ENCODE results near the gene SAA2. TPM values are rescaled to one million over a fixed set of nuclear protein-coding genes. Genes with fewer than 3 reads are reported as not detected.
"Not testable (repeated sequence)": the region's sequence is repeated elsewhere in the genome, so short reads cannot be mapped to it uniquely, and the experiment has no call there.

Gene SAA2
- total RNA-seq (2012; rRNA removed) = not detected in 2 replicates

- Histone ChIP-seq H3K9ac (ENCODE audit: low read depth, low read length) (no peak within 1 kb of the TSS), H3K9me3 (replicated peaks; ENCODE audit: low read length) (no peaks in the 10 kb centered on the region), H3K4me2 (ENCODE audit: low read length) (no peak within 1 kb of the TSS), H3K4me1 (ENCODE audit: control insufficient read depth, insufficient read depth, low read length) (no peaks in the 10 kb centered on the region), H3K4me3 (ENCODE audit: low read length) (no peak within 1 kb of the TSS), H3K27me3 (ENCODE audit: control insufficient read depth, insufficient read depth, low read length) (peaks cover 27% of the 10 kb centered on the region), H3K36me3 (ENCODE audit: insufficient read depth, low read length) (no peaks in the 10 kb centered on the region)
These were observed at the start of gene SAA2 for GRCh38 chr11:18248561-18248960. SAA2 (minus strand) TSS chr11:18248668; CDS start chr11:18248011, 657 bp downstream.

GRCh38 chr11:18295316-18295715, 46.8 kb upstream of the SAA2 start:
- no peaks in the 10 kb centered on the region for H3K27me3 ChIP-seq (ENCODE audit: control insufficient read depth, insufficient read depth, low read length)
- H3K4me2 ChIP-seq (ENCODE audit: low read length) = no peak overlapping the region
- peaks cover 69% of the 10 kb centered on the region for H3K36me3 ChIP-seq (ENCODE audit: insufficient read depth, low read length)
- no peaks in the 10 kb centered on the region for H3K9me3 ChIP-seq (replicated peaks; ENCODE audit: low read length)
- H3K4me3 ChIP-seq (ENCODE audit: low read length) = no peak overlapping the region
- no peak overlapping the region for H3K9ac ChIP-seq (ENCODE audit: low read depth, low read length)
- H3K4me1 ChIP-seq (ENCODE audit: control insufficient read depth, insufficient read depth, low read length) = no peaks in the 10 kb centered on the region

- Histone ChIP-seq H3K4me2 (ENCODE audit: low read length) (no peak overlapping the region), H3K27me3 (ENCODE audit: control insufficient read depth, insufficient read depth, low read length) (no peaks in the 10 kb centered on the region), H3K4me3 (ENCODE audit: low read length) (no peak overlapping the region), H3K9ac (ENCODE audit: low read depth, low read length) (no peak overlapping the region), H3K36me3 (ENCODE audit: insufficient read depth, low read length) (peaks cover 73% of the 10 kb centered on the region), H3K9me3 (replicated peaks; ENCODE audit: low read length) (no peaks in the 10 kb centered on the region), H3K4me1 (ENCODE audit: control insufficient read depth, insufficient read depth, low read length) (no peaks in the 10 kb centered on the region)
These were observed 46.4 kb upstream of the SAA2 start for GRCh38 chr11:18294862-18295261.

GRCh38 chr11:18288911-18289310, 40.4 kb upstream of the SAA2 start:
- Histone ChIP-seq H3K9me3 (replicated peaks; ENCODE audit: low read length) (no peaks in the 10 kb centered on the region), H3K27me3 (ENCODE audit: control insufficient read depth, insufficient read depth, low read length) (no peaks in the 10 kb centered on the region), H3K9ac (ENCODE audit: low read depth, low read length) (no peak overlapping the region), H3K36me3 (ENCODE audit: insufficient read depth, low read length) (peaks cover 83% of the 10 kb centered on the region), H3K4me1 (ENCODE audit: control insufficient read depth, insufficient read depth, low read length) (no peaks in the 10 kb centered on the region), H3K4me2 (ENCODE audit: low read length) (no peak overlapping the region), H3K4me3 (ENCODE audit: low read length) (no peak overlapping the region)

- no peaks in the 10 kb centered on the region for H3K27me3 ChIP-seq (ENCODE audit: control insufficient read depth, insufficient read depth, low read length)
- H3K4me3 ChIP-seq (ENCODE audit: low read length) = no peak overlapping the region
- H3K9me3 ChIP-seq (replicated peaks; ENCODE audit: low read length) = no peaks in the 10 kb centered on the region
- H3K4me2 ChIP-seq (ENCODE audit: low read length) = no peak overlapping the region
- no peaks in the 10 kb centered on the region for H3K4me1 ChIP-seq (ENCODE audit: control insufficient read depth, insufficient read depth, low read length)
- H3K36me3 ChIP-seq (ENCODE audit: insufficient read depth, low read length) = peaks cover 76% of the 10 kb centered on the region
- no peak overlapping the region for H3K9ac ChIP-seq (ENCODE audit: low read depth, low read length)
These were observed 37.4 kb upstream of the SAA2 start for GRCh38 chr11:18285841-18286240.

- Histone ChIP-seq H3K4me3 (ENCODE audit: low read length) (no peak overlapping the region), H3K36me3 (ENCODE audit: insufficient read depth, low read length) (peaks cover 67% of the 10 kb centered on the region), H3K27me3 (ENCODE audit: control insufficient read depth, insufficient read depth, low read length) (no peaks in the 10 kb centered on the region), H3K9me3 (replicated peaks; ENCODE audit: low read length) (no peaks in the 10 kb centered on the region), H3K4me2 (ENCODE audit: low read length) (no peak overlapping the region), H3K9ac (ENCODE audit: low read depth, low read length) (no peak overlapping the region), H3K4me1 (ENCODE audit: control insufficient read depth, insufficient read depth, low read length) (no peaks in the 10 kb centered on the region)
These were observed 34.2 kb upstream of the SAA2 start for GRCh38 chr11:18282626-18283025.

- Histone ChIP-seq H3K4me2 (ENCODE audit: low read length) (no peak overlapping the region), H3K4me1 (ENCODE audit: control insufficient read depth, insufficient read depth, low read length) (no peaks in the 10 kb centered on the region), H3K36me3 (ENCODE audit: insufficient read depth, low read length) (peaks cover 49% of the 10 kb centered on the region), H3K9ac (ENCODE audit: low read depth, low read length) (no peak overlapping the region), H3K4me3 (ENCODE audit: low read length) (no peak overlapping the region), H3K9me3 (replicated peaks; ENCODE audit: low read length) (no peaks in the 10 kb centered on the region), H3K27me3 (ENCODE audit: control insufficient read depth, insufficient read depth, low read length) (no peaks in the 10 kb centered on the region)
These were observed 32.1 kb upstream of the SAA2 start for GRCh38 chr11:18280438-18281045.

- H3K4me3 ChIP-seq (ENCODE audit: low read length) = no peak overlapping the region
- H3K27me3 ChIP-seq (ENCODE audit: control insufficient read depth, insufficient read depth, low read length) = no peaks in the 10 kb centered on the region
- H3K4me2 ChIP-seq (ENCODE audit: low read length) = no peak overlapping the region
- H3K4me1 ChIP-seq (ENCODE audit: control insufficient read depth, insufficient read depth, low read length) = no peaks in the 10 kb centered on the region
- no peak overlapping the region for H3K9ac ChIP-seq (ENCODE audit: low read depth, low read length)
- H3K36me3 ChIP-seq (ENCODE audit: insufficient read depth, low read length) = peaks cover 25% of the 10 kb centered on the region
- no peaks in the 10 kb centered on the region for H3K9me3 ChIP-seq (replicated peaks; ENCODE audit: low read length)
These were observed 29.2 kb upstream of the SAA2 start for GRCh38 chr11:18277565-18278271.

- Histone ChIP-seq H3K4me3 (ENCODE audit: low read length) (no peak overlapping the region), H3K4me1 (ENCODE audit: control insufficient read depth, insufficient read depth, low read length) (no peaks in the 10 kb centered on the region), H3K36me3 (ENCODE audit: insufficient read depth, low read length) (no peaks in the 10 kb centered on the region), H3K27me3 (ENCODE audit: control insufficient read depth, insufficient read depth, low read length) (no peaks in the 10 kb centered on the region), H3K4me2 (ENCODE audit: low read length) (no peak overlapping the region), H3K9ac (ENCODE audit: low read depth, low read length) (no peak overlapping the region), H3K9me3 (replicated peaks; ENCODE audit: low read length) (no peaks in the 10 kb centered on the region)
These were observed 22.7 kb upstream of the SAA2 start for GRCh38 chr11:18271206-18271605.

- Histone ChIP-seq H3K4me1 (ENCODE audit: control insufficient read depth, insufficient read depth, low read length) (no peaks in the 10 kb centered on the region), H3K4me2 (ENCODE audit: low read length) (no peak overlapping the region), H3K4me3 (ENCODE audit: low read length) (no peak overlapping the region), H3K27me3 (ENCODE audit: control insufficient read depth, insufficient read depth, low read length) (peaks cover 3% of the 10 kb centered on the region), H3K9me3 (replicated peaks; ENCODE audit: low read length) (no peaks in the 10 kb centered on the region), H3K9ac (ENCODE audit: low read depth, low read length) (no peak overlapping the region), H3K36me3 (ENCODE audit: insufficient read depth, low read length) (no peaks in the 10 kb centered on the region)
These were observed 21.6 kb upstream of the SAA2 start for GRCh38 chr11:18270102-18270501.

GRCh38 chr11:18269252-18269651, 20.8 kb upstream of the SAA2 start:
- not testable (repeated sequence) for H3K36me3 ChIP-seq (ENCODE audit: insufficient read depth, low read length); H3K27me3 ChIP-seq (ENCODE audit: control insufficient read depth, insufficient read depth, low read length); H3K4me3 ChIP-seq (ENCODE audit: low read length); H3K4me2 ChIP-seq (ENCODE audit: low read length); H3K9ac ChIP-seq (ENCODE audit: low read depth, low read length); H3K9me3 ChIP-seq (replicated peaks; ENCODE audit: low read length); H3K4me1 ChIP-seq (ENCODE audit: control insufficient read depth, insufficient read depth, low read length)
